ENCODE results near the gene MCEMP1.

The MCEMP1 gene

GRCh38 chr19:7643629-7644549 lies 33.0 kb upstream of the MCEMP1 start:
- peak; percentile 32 for DNase-seq

DNA sequence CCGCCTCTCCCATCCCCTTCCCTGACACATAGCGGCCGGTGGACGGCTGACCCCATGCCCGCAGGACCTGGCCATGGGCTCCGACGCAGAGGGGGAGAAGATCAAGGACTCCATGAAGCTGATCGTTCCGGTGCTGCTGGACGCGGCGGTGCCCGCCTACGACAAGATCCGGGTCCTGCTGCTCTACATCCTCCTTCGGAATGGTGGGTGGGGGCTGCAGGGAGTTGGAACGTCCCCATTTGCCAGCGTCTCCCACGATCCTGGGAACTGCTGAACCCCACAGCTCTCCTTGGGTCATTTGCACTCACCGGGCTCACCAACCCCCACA lies 32.4 kb upstream of the MCEMP1 start:
- DNase-seq: no peak

DNA sequence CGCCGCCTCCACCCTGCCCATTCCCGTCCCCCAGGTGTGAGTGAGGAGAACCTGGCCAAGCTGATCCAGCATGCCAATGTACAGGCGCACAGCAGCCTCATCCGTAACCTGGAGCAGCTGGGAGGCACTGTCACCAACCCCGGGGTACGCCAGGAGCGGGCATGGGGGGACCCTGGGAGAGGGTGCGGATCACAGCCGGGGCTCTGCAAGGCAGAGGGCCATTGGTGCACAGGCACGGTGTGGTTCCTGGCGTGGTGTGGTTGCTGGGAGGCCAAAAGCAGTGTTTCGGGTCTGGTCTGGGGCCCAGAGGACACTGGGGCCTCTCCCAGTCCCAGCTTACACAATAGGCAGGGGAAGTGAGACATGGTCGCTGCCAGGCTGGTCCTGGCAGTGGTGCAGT lies 31.7 kb upstream of the MCEMP1 start:
- DNase-seq: no peak

GRCh38 chr19:7645656-7646425 lies 31.0 kb upstream of the MCEMP1 start:
- DNase-seq: no peak

DNA sequence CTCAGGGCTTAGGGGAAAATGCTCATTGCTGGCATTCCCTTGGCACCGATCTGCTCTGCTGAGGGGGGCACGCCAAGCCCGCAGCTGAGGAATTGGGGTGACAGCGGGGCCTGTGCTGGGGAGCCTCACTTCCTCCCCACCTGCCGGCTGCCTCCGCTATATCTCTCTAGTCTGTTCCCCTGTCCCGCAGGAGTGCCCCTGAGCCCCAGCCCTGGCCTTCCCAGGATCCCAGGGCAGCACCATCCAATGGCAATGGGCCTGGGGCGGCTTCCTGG lies 30.5 kb upstream of the MCEMP1 start:
- DNase-seq: no peak

DNA sequence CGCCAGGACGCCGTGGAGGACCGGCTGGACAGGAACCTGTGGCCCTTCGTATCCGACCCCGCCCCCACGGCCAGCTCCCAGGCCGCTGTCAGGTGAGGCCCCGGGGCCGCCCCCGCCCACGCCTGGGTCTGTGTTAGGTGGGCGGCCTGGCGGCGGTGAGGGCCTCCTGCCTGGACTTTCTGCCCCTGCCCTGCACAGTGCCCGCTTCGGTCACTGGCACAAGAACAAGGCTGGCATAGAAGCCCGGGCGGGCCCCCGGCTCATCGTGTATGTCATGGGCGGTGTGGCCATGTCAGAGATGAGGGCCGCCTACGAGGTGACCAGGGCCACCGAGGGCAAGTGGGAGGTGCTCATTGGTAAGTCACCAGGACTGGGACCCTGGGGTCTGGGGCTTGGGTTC lies 29.7 kb upstream of the MCEMP1 start:
- no peak for DNase-seq

DNA sequence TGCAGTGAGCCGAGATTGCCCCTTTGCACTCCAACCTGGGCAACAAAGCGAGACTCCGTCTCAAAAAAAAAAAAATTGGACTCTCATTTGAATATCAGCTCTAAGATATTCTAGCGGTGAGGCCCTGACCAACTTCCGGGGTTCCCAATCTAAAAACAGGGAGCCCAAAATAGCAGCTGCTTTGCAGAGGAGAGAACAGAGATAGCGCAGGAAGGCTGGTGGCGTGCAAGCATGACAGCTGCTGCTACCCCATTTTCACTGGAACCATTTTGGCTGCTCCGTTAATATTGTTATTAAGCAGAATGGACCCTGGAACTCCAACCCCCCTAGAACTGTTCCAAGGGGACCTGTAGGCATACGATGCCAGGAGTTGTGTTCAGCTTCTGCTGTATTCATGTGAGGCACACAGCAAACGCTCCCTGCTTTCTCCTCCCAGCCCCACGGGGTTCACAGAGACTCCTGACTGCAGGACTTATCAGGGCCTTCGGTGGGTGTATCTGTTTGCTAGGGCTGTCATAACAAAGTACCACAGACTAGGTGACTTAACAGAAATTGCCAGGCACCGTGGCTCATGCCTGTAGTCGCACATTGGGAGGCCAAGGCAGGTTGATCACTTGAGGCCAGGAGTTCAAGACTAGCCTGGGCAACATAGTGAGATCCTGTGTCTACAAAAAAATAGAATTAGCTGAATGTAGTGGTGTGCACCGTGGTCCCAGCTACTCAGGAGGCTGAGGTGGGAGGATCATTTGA lies 28.4 kb upstream of the MCEMP1 start:
- DNase-seq: no peak

- DNase-seq: no peak
Observed at GRCh38 chr19:7650148-7650547, 26.7 kb upstream of the MCEMP1 start.

DNA sequence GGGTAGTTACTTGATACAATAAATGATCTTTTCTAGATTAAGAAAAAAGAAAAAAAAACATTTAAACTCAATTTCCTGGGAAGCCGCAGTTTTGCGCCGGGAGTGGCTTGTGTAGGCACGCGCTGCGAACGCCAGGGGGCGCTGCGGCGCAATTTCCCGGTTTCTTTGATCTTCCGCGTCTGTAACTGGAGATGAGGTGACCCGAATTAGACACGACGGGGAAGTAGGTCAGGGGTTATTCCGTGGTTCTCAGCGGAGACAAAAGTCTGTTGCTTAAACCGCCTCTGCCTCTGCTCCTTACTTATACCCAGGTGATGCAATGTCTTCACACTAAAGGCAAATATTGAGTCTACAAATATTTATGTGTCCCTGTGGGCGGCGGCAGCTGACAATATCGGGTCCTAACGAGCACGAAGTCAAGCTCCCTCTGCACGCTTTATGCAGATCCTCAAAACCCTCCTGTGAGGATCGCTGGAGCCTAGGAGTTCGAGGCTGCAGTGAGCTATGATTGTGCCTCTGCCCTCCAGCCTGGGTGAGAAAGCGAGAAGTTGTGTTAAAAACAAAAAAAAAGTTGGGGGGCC lies 24.7 kb upstream of the MCEMP1 start:
- DNase-seq: peak; percentile 83

- DNase-seq: no peak
Observed at GRCh38 chr19:7654401-7654800, 22.5 kb upstream of the MCEMP1 start.

GRCh38 chr19:7655581-7655980 lies 21.3 kb upstream of the MCEMP1 start:
- no peak for DNase-seq

GRCh38 chr19:7657131-7657751 lies 19.6 kb upstream of the MCEMP1 start:
- DNase-seq: no peak

DNA sequence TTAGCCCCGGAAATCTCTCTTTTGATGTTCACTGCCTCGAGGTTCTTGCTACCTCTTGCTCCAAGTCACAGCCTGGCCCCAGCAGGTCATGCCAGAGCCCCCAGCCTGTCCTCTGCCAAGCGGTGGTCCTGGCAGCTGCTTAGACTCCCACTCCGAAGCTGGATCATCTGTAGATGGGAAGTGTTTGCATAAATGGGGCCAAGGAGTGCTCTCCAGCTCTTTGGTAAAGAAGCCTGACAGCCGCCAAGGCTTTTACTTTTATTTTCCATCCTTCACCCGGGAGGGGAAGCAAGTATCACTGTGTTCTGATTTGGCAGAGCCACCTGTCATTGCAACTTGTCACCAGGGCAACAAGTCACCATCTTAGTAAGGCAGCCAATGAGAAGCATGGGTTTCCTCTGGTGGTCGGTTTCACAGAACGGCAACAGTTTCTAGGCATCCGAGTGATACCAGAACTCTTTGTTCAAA lies 18.6 kb upstream of the MCEMP1 start:
- peak; percentile 72 for DNase-seq

DNA sequence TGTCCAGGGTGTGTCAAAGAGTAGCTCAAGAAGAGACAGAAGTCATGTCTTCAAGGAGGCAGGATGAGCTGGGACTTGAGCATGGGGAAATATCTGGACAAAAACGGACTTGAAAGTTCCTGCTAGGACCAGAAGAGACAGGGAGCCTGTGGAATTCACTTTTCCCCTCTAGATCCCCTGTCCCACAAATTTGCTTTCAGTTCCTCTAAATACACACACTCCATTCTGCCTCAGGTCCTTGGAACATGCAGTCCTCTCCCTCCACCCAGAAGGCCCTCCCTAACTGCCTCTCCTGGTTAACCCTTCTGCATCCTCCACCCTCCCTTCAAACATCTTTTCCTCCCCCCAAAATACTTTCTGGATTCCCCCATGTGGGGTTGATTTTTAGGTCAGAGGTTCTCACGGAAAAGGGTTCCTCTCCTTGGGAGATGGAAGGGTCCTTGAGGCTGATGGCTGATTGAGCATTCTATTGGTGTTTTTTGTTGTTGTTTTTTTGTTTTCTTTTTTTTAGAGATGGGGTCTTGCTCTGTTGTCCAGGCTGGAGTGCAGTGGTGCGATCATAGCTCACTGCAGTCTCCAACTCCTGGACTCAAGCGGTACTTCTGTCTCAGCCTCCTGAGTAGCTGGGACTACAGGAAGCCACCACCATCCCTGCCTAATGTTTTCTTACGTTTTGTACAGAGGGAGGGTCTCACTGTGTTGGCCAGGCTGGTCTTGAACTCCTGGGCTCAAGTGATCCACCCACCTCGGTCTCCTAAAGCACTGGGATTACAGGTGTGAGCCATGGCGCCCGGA lies 14.9 kb upstream of the MCEMP1 start:
- no peak for DNase-seq

DNA sequence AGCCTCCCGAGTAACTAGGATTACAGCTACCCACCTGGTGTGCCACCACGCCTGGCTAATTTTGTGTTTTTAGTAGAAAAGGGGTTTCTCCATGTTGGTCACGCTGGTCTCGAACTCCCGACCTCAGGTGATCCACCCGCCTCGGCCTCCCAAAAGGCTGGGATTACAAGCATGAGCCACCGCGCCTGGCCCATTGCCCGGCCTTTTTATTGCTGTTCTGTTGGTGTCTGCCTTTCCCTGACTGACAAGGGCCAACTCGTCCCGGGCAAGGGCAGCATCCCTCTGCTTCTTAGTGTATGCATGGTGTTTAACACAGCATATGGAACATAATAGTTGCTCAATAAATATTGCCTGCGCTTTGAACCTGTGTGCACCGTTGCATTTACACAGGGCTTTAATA lies 14.2 kb upstream of the MCEMP1 start:
- DNase-seq: no peak

DNA sequence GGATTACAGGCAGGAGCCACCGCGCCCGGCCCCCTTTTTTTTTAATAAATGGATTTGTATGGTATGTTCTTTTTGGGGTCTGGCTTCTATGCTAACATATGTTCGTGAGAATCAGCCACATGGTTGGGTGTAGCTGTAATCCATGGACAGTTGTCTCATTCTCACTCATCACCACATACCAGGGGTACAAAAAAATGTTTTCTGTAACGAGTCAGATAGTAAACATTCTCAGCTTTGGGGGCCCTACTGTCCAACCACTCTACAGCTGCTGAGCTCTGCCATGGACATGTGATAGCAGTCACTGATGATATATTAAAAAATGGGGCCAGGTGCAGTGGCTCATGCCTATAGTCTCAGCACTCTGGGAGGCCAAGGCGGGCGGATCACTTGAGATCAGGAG lies 13.2 kb upstream of the MCEMP1 start:
- DNase-seq: no peak

DNA sequence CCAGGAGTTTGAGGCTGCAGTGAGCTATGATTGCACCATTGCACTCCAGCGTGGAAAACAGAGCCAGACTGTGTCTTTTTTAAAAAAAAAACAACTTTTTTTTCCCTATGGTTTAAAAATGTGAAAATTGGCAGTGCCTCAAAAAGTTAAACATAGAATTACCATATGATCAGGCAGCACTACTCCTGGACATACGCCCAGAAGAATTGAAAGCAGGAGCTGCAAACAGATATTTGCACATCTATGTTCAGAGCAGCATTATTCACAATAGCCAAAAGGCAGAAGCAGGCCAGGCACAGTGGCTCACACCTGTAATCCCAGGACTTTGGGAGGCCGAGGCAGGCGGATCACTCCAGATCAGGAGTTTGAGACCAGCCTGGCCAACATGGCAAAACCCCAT lies 11.8 kb upstream of the MCEMP1 start:
- DNase-seq: no peak

GRCh38 chr19:7668842-7669241 lies 8.0 kb upstream of the MCEMP1 start, which contains the start of gene RETN:
RETN (plus strand) TSS chr19:7669049; CDS start chr19:7669327, 278 bp downstream.
- no peak for DNase-seq

DNA sequence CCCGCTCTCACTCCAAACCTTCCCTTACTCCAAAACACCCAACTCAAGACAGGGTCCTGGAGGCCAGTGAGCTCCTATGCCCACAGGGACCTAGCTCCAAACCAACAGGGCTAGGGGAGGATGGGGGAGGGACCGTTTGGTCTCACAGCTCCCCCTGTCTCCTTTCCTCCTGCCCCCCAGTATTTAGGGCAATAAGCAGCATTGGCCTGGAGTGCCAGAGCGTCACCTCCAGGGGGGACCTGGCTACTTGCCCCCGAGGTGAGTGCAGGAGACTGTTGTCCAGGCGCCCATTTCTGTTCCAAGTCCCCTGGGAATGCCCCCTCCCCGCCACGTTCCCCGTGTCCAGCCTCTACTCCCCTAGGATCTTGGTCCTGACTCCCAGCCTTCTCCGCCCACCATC lies 7.2 kb upstream of the MCEMP1 start:
- DNase-seq: no peak

DNA sequence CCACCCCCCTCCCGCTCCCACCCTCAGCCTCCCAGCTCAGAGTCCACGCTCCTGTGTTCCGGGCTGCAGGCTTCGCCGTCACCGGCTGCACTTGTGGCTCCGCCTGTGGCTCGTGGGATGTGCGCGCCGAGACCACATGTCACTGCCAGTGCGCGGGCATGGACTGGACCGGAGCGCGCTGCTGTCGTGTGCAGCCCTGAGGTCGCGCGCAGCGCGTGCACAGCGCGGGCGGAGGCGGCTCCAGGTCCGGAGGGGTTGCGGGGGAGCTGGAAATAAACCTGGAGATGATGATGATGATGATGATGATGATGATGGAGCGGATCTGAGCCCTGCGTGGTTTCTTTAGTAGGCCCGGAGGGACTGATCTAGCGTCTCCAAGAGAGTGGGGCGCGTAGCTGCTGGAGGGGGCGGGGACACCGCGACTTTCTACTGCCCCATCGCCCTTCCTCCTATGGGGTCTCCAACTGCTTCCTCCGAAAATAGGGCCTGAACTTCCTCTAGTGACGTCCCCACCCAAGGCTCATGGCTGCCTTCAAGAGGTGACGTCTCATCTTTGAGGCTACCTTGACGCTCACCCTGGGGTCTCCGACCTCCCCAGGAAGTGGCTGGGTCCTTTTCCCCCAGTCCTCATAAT lies 6.6 kb upstream of the MCEMP1 start:
- peak; percentile 12 for DNase-seq

DNA sequence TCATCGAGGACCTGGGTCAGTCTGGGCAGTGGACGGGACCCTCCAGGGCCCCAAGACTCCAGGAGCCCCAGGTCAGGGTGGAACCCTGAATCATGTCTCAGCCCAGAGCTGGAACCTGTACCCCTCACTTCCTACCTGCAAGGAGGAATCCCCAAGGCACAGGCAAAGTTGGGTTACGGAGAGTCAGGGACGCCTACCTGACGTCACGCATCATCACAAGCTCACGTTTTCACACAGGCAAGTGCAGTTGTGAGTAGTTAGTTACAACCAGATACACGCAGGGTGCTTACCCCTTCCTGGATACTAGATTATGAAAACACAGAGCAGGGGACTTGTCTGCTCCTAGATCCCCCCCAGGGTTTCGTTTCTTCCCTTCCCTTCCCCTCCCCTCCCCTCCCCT lies 6.1 kb upstream of the MCEMP1 start:
- no peak for DNase-seq

All from activated CD4-positive, alpha-beta T cell treated with anti-CD3 and anti-CD28 coated beads, Interleukin-10, Interleukin-2, amounts not matched to agents 100 ng/mL and 50 ng/mL, durations not matched to agents 16 hours and 8 hours (primary cell).